ENCODE data around the gene RUNX1.

GRCh38 chr21:34781526-34781925 lies 267.6 kb downstream of the RUNX1 start:
- TF ChIP-seq CTCF (IDR thresholded peaks at IDR 0.05) (no peak), EZH2 (IDR thresholded peaks at IDR 0.05; ENCODE audit: borderline replicate concordance, insufficient read depth, low read depth, low read length, poor library complexity, severe bottlenecking) (no peak)

All from B cell (primary cell).